Fibroblast of lung (primary cell): ENCODE measurements around the gene SLC7A4. TPM values are rescaled to one million over a fixed set of nuclear protein-coding genes. Genes with fewer than 3 reads are reported as not detected.
"Not testable (repeated sequence)": the region's sequence is repeated elsewhere in the genome, so short reads cannot be mapped to it uniquely, and the experiment has no call there.

Experiments used
- DNase-seq, 2 donors: peaks; one replicate each; pipeline versions ENCODE4 v3.0.0 to v3.0.0-alpha.2; 2010; ENCODE audit warnings: low read depth in 2 of 2
- H2AFZ ChIP-seq: 2 replicates; pipeline ENCODE4 v1.5.1; 2012; ENCODE audit warnings: low read length, control low read depth, inconsistent platforms
- H3K27ac ChIP-seq: 2 replicates; pipeline ENCODE4 v1.5.1; 2011; ENCODE audit warnings: low read length, control low read depth; ENCODE audit not compliant: insufficient read depth
- H3K27me3 ChIP-seq: 2 replicates; pipeline ENCODE4 v1.5.1; 2011; ENCODE audit warnings: mild to moderate bottlenecking, low read length; ENCODE audit not compliant: control insufficient read depth, insufficient read depth
- H3K36me3 ChIP-seq: 2 replicates; pipeline ENCODE4 v1.5.1; 2011; ENCODE audit warnings: low read length; ENCODE audit not compliant: control insufficient read depth, insufficient read depth
- H3K4me1 ChIP-seq: 2 replicates; pipeline ENCODE4 v1.5.1; 2011; ENCODE audit warnings: low read length; ENCODE audit not compliant: control insufficient read depth, insufficient read depth; ENCODE audit errors: extremely low read depth
- H3K4me2 ChIP-seq: 2 replicates; pipeline ENCODE4 v1.5.1; 2011; ENCODE audit warnings: low read length, control low read depth; ENCODE audit not compliant: insufficient read depth; ENCODE audit errors: extremely low read depth
- H3K4me3 ChIP-seq, 4 experiments: fragments of 200-600 bp in 1 of 4; sonication (generic) in 1 of 4; replicated peaks in 1 of 4; 2 replicates each; pipeline ENCODE4 v1.5.1; 2011 to 2016; ENCODE audit warnings: low read length in 4 of 4, low read depth in 3 of 4, mild to moderate bottlenecking in 3 of 4, control low read depth in 2 of 4, inconsistent platforms in 1 of 4, mixed read lengths in 1 of 4; ENCODE audit not compliant: insufficient read depth in 1 of 4; ENCODE audit errors: control extremely low read depth in 1 of 4
- H3K79me2 ChIP-seq: 2 replicates; pipeline ENCODE4 v1.5.1; 2012; ENCODE audit warnings: mild to moderate bottlenecking, low read length, inconsistent platforms; ENCODE audit not compliant: control insufficient read depth, insufficient read depth
- H3K9ac ChIP-seq: 2 replicates; pipeline ENCODE4 v1.5.1; 2011; ENCODE audit warnings: mild to moderate bottlenecking, low read length, control low read depth; ENCODE audit not compliant: insufficient read depth
- H3K9me3 ChIP-seq: 2 replicates; pipeline ENCODE4 v1.5.1; 2012; ENCODE audit warnings: low read depth, low read length; ENCODE audit not compliant: control insufficient read depth, insufficient read depth
- H4K20me1 ChIP-seq: 2 replicates; pipeline ENCODE4 v1.5.1; 2011; ENCODE audit warnings: low read length; ENCODE audit not compliant: control insufficient read depth, insufficient read depth; ENCODE audit errors: extremely low read depth
- CTCF ChIP-seq, 2 donors: IDR thresholded peaks in 1 of 2; conservative IDR thresholded peaks in 1 of 2; 1 replicate in 1 of 2; 2 replicates in 1 of 2; pipeline ENCODE4 v1.5.1; 2011 to 2012; ENCODE audit warnings: low read length in 2 of 2, control low read depth in 1 of 2, inconsistent platforms in 1 of 2, low read depth in 1 of 2, mild to moderate bottlenecking in 1 of 2
- EZH2 ChIP-seq: IDR thresholded peaks from 2 replicates; pipeline ENCODE4 v1.5.1; 2012; ENCODE audit warnings: low read length, control low read depth, mild to moderate bottlenecking; ENCODE audit errors: missing control alignments
- polyA plus RNA-seq, 2 donors: library from polyadenylated mRNA; depleted of rRNA in 1 of 2; stranded (reverse) in 1 of 2; unstranded in 1 of 2; fragments of >200 nt; gene quantifications; 2 replicates each; pipeline ENCODE4 v1.2.1, GENCODE V29; 2011 to 2012; ENCODE audit warnings: missing spikeins in 1 of 2
- total RNA-seq: library from RNA; depleted of rRNA; stranded (reverse); fragments of >200 nt; gene quantifications from 2 replicates; pipeline ENCODE4 v1.2.1, GENCODE V29; 2014

Gene SLC7A4
- total and polyA plus RNA-seq, 2 donors (not counting 1 experiment from before 2014, with no cell fraction given), result 0.83 to 0.92 TPM

- Histone ChIP-seq H3K9ac (no peak overlapping the region), H2AFZ (no peak overlapping the region), H3K79me2 (no peaks in the 10 kb centered on the region), H3K4me2 (no peak overlapping the region), H3K9me3 (no peaks in the 10 kb centered on the region), H3K27me3 (no peaks in the 10 kb centered on the region), H3K36me3 (no peaks in the 10 kb centered on the region), H3K4me1 (peaks cover 10% of the 10 kb centered on the region), H3K27ac (no peak overlapping the region), H3K4me3 (no peak overlapping the region), H4K20me1 (no peaks in the 10 kb centered on the region)
- no peak for TF ChIP-seq CTCF (conservative IDR thresholded peaks at IDR 0.05 in 1 of 2, IDR thresholded peaks at IDR 0.05 in 1 of 2; ENCODE audit: low read depth in 1 of 2, low read length in 2 of 2)
- TF ChIP-seq EZH2, result no peak
- DNase-seq, result no peak
Measured at GRCh38 chr22:21010426-21011113, 21.8 kb downstream of the SLC7A4 start.

- Histone ChIP-seq H3K36me3 (no peaks in the 10 kb centered on the region), H2AFZ (no peak overlapping the region), H3K27me3 (no peaks in the 10 kb centered on the region), H3K27ac (no peak overlapping the region), H3K9ac (no peak overlapping the region), H3K4me1 (peaks cover 7% of the 10 kb centered on the region), H3K9me3 (no peaks in the 10 kb centered on the region), H3K4me3 (no peak overlapping the region), H3K79me2 (no peaks in the 10 kb centered on the region), H3K4me2 (no peak overlapping the region), H4K20me1 (no peaks in the 10 kb centered on the region)
- no peak for TF ChIP-seq EZH2
- TF ChIP-seq CTCF (conservative IDR thresholded peaks at IDR 0.05 in 1 of 2, IDR thresholded peaks at IDR 0.05 in 1 of 2; ENCODE audit: low read depth in 1 of 2, low read length in 2 of 2), result no peak
- peak; percentile 48 to 51 for DNase-seq
Measured at GRCh38 chr22:21009638-21010425, 22.5 kb downstream of the SLC7A4 start.

- not testable (repeated sequence) for DNase-seq, H2AFZ ChIP-seq, H3K4me3 ChIP-seq, H3K27ac ChIP-seq, H3K79me2 ChIP-seq, H4K20me1 ChIP-seq, H3K4me1 ChIP-seq, H3K9me3 ChIP-seq, H3K36me3 ChIP-seq, H3K27me3 ChIP-seq, H3K4me2 ChIP-seq, H3K9ac ChIP-seq
Measured at GRCh38 chr22:21009208-21009607, 23.2 kb downstream of the SLC7A4 start.
